Activated CD8-positive, alpha-beta memory T cell treated with anti-CD3 and anti-CD28 coated beads for 36 hours (primary cell): ENCODE results near the gene DGCR2. TPM values are rescaled to one million over a fixed set of nuclear protein-coding genes. Genes with fewer than 3 reads are reported as not detected.
"Not testable (repeated sequence)": the region's sequence is repeated elsewhere in the genome, so short reads cannot be mapped to it uniquely, and the experiment has no call there.

ENCODE experiments used
- CTCF ChIA-PET: fragments of 350-600 bp; sonication (Branson Sonifier 250); formaldehyde crosslinking; loops from one replicate; lab custom pipeline; 2021; ENCODE audit warnings: antibody characterized with exemption; lab: Charles Lee
- POLR2A ChIA-PET: fragments of 350-600 bp; sonication (Branson Sonifier 250); formaldehyde crosslinking; loops from one replicate; lab custom pipeline; 2021; ENCODE audit warnings: antibody characterized with exemption; lab: Charles Lee
- total RNA-seq, 2 experiments: library from RNA; stranded (reverse); gene quantifications; one replicate each; pipeline ENCODE4 v1.2.3, GENCODE V29; 2021

DGCR2 gene
- total RNA-seq, 2 experiments from 2014 or later, result 23.7 to 25.0 TPM

DNA sequence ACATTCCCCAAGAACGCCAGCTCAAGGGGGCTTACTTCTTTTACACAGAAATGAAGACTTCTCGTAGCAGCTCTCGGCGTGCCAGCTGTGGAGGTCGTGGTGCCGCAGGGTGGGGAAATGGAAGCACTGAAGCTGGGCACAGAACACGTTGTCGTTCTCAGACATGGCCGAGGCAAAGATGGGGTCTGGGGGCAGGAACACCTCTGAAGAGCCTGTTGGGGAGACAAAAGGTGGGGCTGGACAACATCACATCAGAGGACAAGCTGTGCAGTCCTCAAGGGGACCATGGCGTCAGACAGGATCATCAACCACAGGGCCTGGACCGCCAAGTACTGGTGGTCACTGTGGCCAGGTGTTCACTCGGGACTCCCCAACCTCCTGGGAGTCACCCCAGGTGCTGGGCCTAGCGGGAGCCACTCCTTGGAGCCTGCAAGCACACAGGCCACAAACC, 65.2 kb downstream of the DGCR2 start:
- ChIA-PET CTCF (interaction anchor here (0.5 kb wide), 1 partner anchor 333 kb away, joined by 4 read pairs; no protein-coding TSS in a partner anchor), POLR2A (interaction anchor here (0.6 kb wide), 1 partner anchor 260 kb away, joined by 5 read pairs; no protein-coding TSS in a partner anchor)

DNA sequence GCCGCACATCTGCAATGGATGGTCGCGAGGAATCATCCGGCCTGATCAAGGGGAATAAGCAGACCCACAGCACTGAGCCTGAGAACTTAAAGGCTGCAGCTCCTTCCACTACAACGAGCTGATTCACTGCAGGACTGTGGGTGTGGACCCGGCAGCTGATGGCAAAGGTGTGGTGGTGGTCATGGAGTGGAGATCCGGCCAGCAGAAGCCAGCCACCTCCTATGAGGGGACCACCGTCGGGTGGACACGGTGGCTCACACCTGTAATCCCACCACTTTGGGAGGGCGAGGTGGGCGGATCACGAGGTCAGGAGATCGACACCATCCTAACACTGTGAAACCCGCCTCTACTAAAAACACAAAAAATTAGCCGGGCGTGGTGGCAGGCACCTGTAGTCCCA, 66.4 kb downstream of the DGCR2 start:
- ChIA-PET POLR2A (no interaction called here), CTCF (no interaction called here)

DNA sequence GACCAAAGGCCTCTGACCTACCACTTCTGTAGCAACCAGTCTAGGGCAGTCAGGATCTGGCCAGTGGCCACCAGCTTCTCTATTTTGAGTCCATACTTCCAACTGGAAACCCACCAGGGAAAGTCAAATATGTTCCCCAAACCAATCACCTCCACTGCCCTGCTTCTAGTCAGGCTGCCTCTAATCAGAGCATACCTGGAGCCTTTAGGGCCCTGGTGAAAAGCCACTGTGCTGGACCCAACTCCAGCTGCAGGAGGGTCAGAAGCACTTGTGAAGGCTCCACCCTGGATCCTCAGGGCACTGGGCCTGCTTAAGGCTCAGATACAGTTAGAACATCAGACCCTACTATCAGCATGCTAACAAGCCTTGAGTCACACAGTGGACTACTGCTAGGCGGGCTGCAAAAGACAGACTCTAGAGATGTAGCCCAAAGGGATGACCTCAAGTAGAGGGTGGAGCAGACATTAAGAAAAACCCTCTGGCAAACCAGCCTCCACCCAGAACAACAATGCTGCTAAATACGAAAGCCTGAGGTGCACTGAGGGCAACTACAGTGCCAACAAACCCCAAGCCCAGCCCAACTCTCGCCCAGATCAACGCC, 69.2 kb downstream of the DGCR2 start:
- CTCF ChIA-PET, result no interaction called here
- POLR2A ChIA-PET, result no interaction called here

DNA sequence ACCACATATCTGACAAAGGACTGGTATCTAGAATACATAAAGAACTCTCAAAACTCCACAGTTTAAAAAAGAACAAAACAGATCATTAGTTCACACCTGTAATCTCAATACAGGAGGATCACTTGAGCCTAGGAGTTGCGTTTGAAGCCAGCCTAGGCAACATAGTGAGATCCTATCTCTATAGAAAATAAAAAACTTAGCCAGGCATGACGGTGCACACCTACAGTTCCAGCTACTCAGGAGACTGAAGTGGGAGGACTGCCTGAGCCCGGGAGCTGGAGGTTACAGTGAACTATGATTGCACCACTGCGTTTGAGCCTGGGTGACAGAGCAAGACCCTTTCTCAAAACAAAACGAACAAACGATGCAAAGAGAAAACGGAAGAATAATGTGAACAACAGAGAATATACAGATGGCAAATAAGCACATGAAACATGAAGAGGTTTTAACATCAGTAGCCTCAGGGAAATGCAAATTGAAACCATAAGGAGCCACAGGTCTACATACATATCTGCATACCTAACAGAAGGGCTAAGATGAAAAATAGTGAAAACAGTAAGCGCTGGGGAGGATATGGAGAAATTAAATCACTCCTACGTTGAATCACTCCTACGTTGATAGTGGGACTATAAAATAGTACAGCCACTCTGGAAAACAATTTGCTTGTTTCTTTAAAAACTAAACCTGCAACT, 70.7 kb downstream of the DGCR2 start:
- ChIA-PET POLR2A (no interaction called here), CTCF (interaction anchor here (1.4 kb wide), 1 partner anchor 14 kb away, joined by 3 read pairs; no protein-coding TSS in a partner anchor)

GRCh38 chr22:19050847-19051246, 71.4 kb downstream of the DGCR2 start:
- POLR2A ChIA-PET, result not testable (repeated sequence)
- CTCF ChIA-PET, result interaction anchor here (1.4 kb wide), 1 partner anchor 13 kb away, joined by 3 read pairs; no protein-coding TSS in a partner anchor

GRCh38 chr22:19050117-19050516, 72.1 kb downstream of the DGCR2 start:
- ChIA-PET POLR2A (no interaction called here), CTCF (interaction anchor here (1.4 kb wide), 1 partner anchor 12 kb away, joined by 3 read pairs; no protein-coding TSS in a partner anchor)

DNA sequence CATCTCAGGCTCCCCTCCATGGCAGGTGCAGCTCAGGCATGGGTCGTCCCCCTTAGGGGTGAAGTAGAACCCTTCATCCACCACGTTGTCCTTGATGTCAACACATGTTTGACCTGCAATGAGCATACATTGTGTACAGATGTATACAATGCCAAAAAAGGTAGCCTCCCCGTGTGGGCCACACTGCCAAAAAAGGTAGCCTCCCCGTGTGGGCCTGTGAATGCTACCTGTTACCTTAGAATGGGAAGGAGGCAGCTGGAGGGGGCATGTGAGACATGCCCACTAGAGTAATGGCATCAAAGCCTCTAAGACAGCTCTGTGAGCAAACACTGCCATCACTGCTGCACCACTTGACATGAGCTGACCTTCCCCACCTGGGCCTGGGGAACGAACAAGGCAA, 73.7 kb downstream of the DGCR2 start:
- CTCF ChIA-PET, result no interaction called here
- POLR2A ChIA-PET, result no interaction called here

DNA sequence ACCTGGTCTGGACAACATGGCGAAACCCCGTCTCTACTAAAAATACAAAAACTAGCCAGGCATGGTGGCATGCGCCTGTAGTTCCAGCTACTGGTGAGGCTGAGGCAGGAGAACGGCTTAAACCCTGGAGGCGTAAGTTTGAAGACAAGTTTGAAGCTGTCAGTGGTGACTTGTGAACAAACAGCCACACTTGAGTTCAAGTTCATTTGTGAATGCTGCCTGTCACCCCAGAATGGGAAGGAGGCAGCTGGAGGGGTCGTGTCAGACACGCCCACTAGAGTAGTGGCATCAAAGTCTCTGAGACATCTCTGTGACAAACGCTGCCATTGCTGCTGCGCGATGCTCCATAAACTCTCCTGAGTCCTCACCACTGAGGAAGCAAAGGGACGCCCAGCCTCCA, 74.2 kb downstream of the DGCR2 start:
- ChIA-PET POLR2A (no interaction called here), CTCF (no interaction called here)

DNA sequence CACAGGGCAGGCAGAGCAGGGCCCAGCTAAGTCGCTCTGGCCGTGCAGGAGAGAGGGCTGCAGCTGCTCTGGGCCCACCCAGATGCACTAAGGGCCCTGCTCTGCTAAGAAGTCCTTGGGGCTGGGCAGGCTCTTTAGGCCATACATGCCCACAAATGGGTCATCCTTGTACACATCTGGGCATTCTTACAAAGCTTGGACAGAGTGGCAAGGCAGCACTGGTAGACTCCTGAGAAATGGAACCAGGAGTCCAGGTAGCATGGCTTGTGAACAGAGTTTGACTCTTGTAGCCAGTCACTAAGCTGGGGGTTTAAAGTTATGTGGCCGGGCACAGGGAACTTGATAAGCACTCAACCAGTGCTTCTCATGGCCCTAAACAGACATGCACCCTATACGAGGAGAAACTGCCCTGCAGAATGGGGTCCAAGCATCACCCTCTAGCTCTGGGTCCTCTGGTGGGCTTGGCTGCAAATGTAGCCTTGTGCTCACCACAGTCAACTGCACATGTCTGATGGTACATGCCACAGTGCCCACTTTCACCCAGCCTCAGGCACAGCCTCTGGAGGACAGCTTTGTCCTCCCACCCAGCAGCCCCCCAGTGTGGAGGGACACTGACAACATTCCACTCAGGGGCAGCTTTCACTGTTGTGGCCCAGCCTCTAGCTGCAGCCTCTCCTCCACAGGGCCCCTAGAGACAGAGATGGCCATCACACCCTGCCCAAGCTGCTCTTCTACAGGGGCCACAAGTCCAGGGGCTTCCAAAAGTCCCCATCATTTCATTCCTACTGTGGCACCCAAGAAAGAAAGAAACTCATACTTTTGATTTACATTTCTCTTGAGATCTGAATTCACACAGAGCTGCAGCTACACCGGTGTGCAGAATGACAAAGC, 75.2 kb downstream of the DGCR2 start:
- ChIA-PET POLR2A (no interaction called here), CTCF (interaction anchor here (0.5 kb wide), 1 partner anchor 909 kb away, joined by 3 read pairs; no protein-coding TSS in a partner anchor)

DNA sequence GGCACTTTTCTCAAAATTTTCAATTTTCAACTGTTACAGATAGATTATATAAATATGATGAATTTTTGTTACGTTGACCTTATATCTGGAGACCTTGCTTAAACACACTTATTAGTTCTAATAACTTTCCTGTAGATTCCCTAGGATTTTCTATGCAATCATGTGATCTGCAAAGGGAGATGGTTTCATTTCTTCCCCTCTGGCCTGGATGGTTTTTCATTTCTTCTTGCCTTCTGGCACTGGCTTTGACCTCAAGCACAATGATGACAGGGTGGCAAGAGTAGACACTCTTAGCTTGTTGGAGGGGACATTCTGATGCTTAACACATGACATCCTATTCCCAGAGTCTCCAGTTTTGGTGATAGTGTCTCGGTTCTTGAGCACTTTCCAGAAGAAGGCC, 75.9 kb downstream of the DGCR2 start:
- ChIA-PET POLR2A (no interaction called here), CTCF (no interaction called here)

GRCh38 chr22:19045094-19045493, 77.1 kb downstream of the DGCR2 start:
- ChIA-PET CTCF (no interaction called here), POLR2A (no interaction called here)

- POLR2A ChIA-PET, result no interaction called here
Measured at GRCh38 chr22:19044381-19044780, 77.8 kb downstream of the DGCR2 start.

DNA sequence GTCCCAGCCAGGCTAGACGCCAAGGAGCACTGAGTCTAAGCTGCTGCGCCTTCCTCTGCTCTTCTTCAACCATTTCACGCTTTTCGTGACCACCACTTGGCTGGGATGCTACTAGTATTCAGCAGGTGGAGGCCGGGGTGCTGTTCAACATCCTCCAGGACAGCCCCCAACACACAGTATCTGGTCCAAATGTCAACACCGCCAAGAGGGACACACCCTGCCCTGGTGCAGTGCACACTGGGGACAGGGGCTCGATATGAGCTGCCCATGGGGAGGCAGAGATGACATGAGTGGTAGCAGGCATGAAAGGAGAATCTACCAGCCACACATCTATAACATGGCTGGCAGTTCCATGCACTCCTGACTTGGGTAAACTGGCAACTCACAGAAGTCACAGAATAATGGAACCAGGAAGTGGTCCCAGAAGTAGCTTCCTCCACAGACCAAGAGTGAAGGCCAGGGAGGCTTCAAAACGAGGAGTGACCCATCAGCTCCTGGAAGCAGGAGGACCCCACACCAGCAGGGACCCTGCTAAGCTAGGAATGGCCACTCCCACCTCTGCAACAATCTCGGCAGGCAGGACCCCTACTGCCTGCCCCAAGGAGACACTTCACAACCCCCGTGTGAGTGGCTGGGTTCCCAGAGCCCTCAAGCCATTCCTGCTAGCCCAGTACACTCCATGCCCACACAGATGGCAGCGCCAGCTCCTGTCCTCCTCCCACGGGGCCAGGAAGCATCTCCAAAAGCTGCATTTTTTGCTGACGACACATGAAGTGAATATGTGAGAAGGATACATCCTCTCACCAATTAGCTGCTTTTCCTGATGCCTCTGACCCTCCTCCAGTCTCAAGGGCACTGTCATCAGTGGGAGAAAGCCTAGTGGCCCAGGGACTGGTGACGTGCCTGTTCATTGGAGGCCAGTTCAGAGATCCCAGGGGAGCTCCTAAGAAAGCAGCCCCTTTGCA, 78.8 kb downstream of the DGCR2 start:
- CTCF ChIA-PET, result no interaction called here
- POLR2A ChIA-PET, result no interaction called here

More at GRCh38 chr22:19044381-19044780, 77.8 kb downstream of the DGCR2 start:
- CTCF ChIA-PET, result no interaction called here

DNA sequence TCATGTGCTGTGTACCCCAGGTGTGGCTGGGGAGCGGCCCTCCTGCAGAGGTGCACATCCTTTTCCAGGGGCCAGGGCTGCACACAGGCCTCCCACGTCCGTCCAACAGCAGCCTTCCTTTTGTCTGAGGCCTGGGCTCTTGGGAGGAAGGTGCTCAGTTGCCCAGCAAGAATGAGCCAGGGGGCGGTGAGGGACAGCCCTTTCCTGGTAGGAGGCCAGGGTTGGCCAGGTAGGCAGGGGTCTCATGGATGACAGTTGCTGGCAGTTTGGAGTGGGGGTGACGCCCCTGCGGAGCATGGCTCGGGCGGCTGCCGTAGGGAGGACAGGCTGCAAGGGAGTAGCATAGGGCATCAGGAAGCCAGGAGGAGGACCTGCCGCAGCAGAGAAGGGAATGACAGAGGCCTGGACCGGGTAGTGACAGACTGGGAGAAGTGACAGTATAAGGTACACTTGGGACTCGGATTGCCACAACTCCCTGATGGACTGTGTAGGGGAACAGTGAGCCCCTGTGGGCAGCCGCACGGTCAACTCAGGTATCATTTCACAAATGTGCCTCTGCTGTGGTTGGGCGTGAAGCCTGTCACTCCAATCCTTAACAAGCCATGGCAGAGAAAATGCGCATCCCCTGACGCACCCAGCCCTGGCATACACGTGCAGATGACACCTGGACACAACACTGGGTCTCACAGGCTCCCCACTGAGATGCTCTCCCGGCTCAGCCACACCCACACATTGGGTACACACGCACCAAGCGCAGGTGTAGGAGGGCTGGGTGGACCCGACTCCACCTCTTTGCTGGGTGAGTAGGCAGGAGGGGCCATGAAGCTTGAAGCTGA, 79.7 kb downstream of the DGCR2 start:
- ChIA-PET CTCF (no interaction called here), POLR2A (no interaction called here)

DNA sequence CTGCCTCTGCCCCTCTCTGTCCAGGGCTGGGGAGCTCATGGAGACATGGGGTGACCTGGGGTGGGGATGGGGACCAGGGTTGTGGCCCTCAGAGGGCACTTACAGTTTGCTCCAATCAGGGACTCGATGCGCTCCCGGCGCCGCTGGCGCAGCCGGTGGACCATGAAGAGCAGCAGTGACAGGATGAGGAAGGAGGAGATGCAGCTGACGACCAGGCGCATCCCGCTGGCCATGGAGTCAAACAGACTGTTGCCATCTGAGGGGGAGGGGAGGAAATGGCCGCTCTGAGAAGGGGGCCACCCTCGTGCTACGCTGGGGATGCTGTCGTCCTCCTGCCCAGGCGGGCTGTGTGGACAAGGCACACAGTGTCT, 80.5 kb downstream of the DGCR2 start:
- ChIA-PET CTCF (no interaction called here), POLR2A (no interaction called here)

- POLR2A ChIA-PET, result no interaction called here
- CTCF ChIA-PET, result no interaction called here
Measured at GRCh38 chr22:19040888-19041703, 81.1 kb downstream of the DGCR2 start.

- ChIA-PET POLR2A (no interaction called here), CTCF (no interaction called here)
Measured at GRCh38 chr22:19040391-19040861, 81.8 kb downstream of the DGCR2 start.
